Spleen (tissue), 11 donors: Measurements from ENCODE around the gene STEAP1B. TPM values are rescaled to one million over a fixed set of nuclear protein-coding genes. Genes with fewer than 3 reads are reported as not detected.

ENCODE experiments used
- DNase-seq: peaks from one replicate; pipeline ENCODE4 v3.0.0-alpha.2; 2020
- H3K27ac ChIP-seq, 8 donors: fragments of 200-600 bp; sonication (generic) in 7 of 8; 1 replicate in 4 of 8; 2 replicates in 4 of 8; pipeline versions ENCODE4 v1.5.0 to v1.8.0; 2016 to 2021; ENCODE audit warnings: inconsistent platforms in 4 of 8, mild to moderate bottlenecking in 4 of 8, moderate library complexity in 1 of 8
- H3K27me3 ChIP-seq, 7 donors: fragments of 200-600 bp; sonication (generic) in 6 of 7; replicated peaks in 1 of 7; 1 replicate in 4 of 7; 2 replicates in 3 of 7; pipeline versions ENCODE4 v1.5.0 to v1.8.0; 2016 to 2021; ENCODE audit warnings: inconsistent platforms in 3 of 7, mild to moderate bottlenecking in 1 of 7
- H3K36me3 ChIP-seq, 6 donors: fragments of 200-600 bp; sonication (generic) in 5 of 6; 1 replicate in 4 of 6; 2 replicates in 2 of 6; pipeline versions ENCODE4 v1.5.0 to v1.8.0; 2016 to 2021; ENCODE audit warnings: inconsistent platforms in 2 of 6
- H3K4me1 ChIP-seq, 6 donors: fragments of 200-600 bp; sonication (generic) in 5 of 6; 1 replicate in 3 of 6; 2 replicates in 3 of 6; pipeline versions ENCODE4 v1.5.0 to v1.8.0; 2016 to 2021; ENCODE audit warnings: inconsistent platforms in 3 of 6
- H3K4me3 ChIP-seq, 8 donors: fragments of 200-600 bp; sonication (generic) in 7 of 8; 1 replicate in 4 of 8; 2 replicates in 4 of 8; pipeline versions ENCODE4 v1.5.0 to v1.8.0; 2016 to 2021; ENCODE audit warnings: inconsistent platforms in 4 of 8, mild to moderate bottlenecking in 4 of 8, moderate library complexity in 2 of 8
- H3K9me3 ChIP-seq, 8 donors: fragments of 200-600 bp; sonication (generic) in 7 of 8; 1 replicate in 4 of 8; 2 replicates in 4 of 8; pipeline versions ENCODE4 v1.5.0 to v1.8.0; 2016 to 2021; ENCODE audit warnings: inconsistent platforms in 4 of 8
- POLR2A ChIP-seq, 3 donors: fragments of 450-650 bp; IDR thresholded peaks; one replicate each; pipeline ENCODE4 v1.5.1; 2017; ENCODE audit warnings: antibody characterized with exemption in 3 of 3, mild to moderate bottlenecking in 1 of 3
- POLR2AphosphoS5 ChIP-seq, 3 donors: sonication (generic); formaldehyde crosslinking; IDR thresholded peaks; one replicate each; pipeline ENCODE4 v1.5.1; 2017; ENCODE audit warnings: antibody characterized with exemption in 3 of 3
- WGBS, 5 donors: extraction: QIAGEN DNeasy Blood & Tissue Kit in 3 of 5; methylation state at CpG; one replicate each; pipeline versions ENCODE4 v1.1.5 to v1.1.7; 2013 to 2018; 5-methylcytosine and 5-hydroxymethylcytosine counted together
- intact Hi-C: fragments of 100-400 bp; cut with DNase I; formaldehyde crosslinking; loops from one replicate; pipeline ENCODE4 v1.15.0; 2023; ENCODE audit warnings: low total_unique reads
- polyA plus RNA-seq, 3 donors: library from polyadenylated mRNA; stranded (reverse); fragments of 200-250 nt; gene quantifications; one replicate each; pipeline ENCODE4 v1.2.1, GENCODE V29; 2013
- total RNA-seq, 7 donors: library from RNA; depleted of rRNA in 3 of 7; stranded (reverse); fragments of >200 nt in 3 of 7; fragmentation: NEBNext Ultra II Directional in 4 of 7; extraction: Animal tissue kit (Norgen Biotek cat#: 25700) in 4 of 7; gene quantifications; one replicate each; pipeline versions ENCODE4 v1.1.0 to v1.2.1, GENCODE V29; 2016 to 2021
- TF ChIP-seq, protein P1 (sequence below), 11 experiments: fragments of 200-600 bp in 7 of 11; fragments of 450-650 bp in 4 of 11; sonication (generic) in 4 of 11; IDR thresholded peaks in 8 of 11; conservative IDR thresholded peaks in 3 of 11; 1 replicate in 7 of 11; 2 replicates in 4 of 11; pipeline versions ENCODE4 v1.4.0 to v1.8.0; 2016 to 2021; ENCODE audit warnings: antibody characterized with exemption in 11 of 11, inconsistent platforms in 4 of 11, mild to moderate bottlenecking in 1 of 11
- donor health status: healthy with polysubstance abuse.
- donor health status: DM: no; HTN: no; CAD: no; lungs with moderate emphysema.
- donor health status: DM: no; HTN: no; CAD: no.
- donor health status: Bipolar disorder and iron deficiency.
- donor health status: healthy.
- donor health status: DM: no; HTN: no; CAD: no.
- donor health status: DM: yes; HTN: yes; CAD: no.

The STEAP1B gene
- total and polyA plus RNA-seq, 10 donors = 5.9 to 22.5 (median 12.9) TPM

DNA sequence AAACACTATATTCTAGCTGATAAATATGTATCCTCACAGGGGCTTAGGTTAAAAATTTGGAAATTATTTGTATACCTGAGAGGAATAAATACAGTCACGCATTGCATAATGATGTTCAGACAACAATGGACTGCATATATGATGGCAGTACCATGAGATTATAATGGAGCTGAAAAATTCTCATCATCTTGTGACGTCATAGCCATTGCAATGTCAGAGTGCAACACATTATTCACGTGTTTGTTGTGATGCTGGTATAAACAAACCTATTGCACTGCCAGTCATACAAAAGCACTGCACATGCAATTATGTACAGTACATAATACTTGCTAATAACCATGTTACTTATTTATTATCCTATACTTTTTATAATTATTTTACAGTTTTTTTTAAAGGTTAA lies 31.4 kb downstream of the STEAP1B start:
- Histone ChIP-seq H3K9me3 (no peaks in the 10 kb centered on the region), H3K27me3 (no peaks in the 10 kb centered on the region), H3K4me1 (no peaks in the 10 kb centered on the region), H3K27ac (no peak overlapping the region), H3K36me3 (peaks cover 0 to 5% (median 0%) of the 10 kb centered on the region in 6 donors), H3K4me3 (no peak overlapping the region)
- TF ChIP-seq, protein P1, sequence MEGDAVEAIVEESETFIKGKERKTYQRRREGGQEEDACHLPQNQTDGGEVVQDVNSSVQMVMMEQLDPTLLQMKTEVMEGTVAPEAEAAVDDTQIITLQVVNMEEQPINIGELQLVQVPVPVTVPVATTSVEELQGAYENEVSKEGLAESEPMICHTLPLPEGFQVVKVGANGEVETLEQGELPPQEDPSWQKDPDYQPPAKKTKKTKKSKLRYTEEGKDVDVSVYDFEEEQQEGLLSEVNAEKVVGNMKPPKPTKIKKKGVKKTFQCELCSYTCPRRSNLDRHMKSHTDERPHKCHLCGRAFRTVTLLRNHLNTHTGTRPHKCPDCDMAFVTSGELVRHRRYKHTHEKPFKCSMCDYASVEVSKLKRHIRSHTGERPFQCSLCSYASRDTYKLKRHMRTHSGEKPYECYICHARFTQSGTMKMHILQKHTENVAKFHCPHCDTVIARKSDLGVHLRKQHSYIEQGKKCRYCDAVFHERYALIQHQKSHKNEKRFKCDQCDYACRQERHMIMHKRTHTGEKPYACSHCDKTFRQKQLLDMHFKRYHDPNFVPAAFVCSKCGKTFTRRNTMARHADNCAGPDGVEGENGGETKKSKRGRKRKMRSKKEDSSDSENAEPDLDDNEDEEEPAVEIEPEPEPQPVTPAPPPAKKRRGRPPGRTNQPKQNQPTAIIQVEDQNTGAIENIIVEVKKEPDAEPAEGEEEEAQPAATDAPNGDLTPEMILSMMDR (IDR thresholded peaks at IDR 0.05 in 8 of 11, conservative IDR thresholded peaks at IDR 0.05 in 3 of 11) = no peak
- TF ChIP-seq POLR2AphosphoS5 (IDR thresholded peaks at IDR 0.05) (no peak), POLR2A (IDR thresholded peaks at IDR 0.05) (no peak)
- intact Hi-C loops = no loop called here
- WGBS, 5 donors = 91 to 97% (median 91%) methylated on average over 3 of the region's 3 CpGs
- no peak for DNase-seq

DNA sequence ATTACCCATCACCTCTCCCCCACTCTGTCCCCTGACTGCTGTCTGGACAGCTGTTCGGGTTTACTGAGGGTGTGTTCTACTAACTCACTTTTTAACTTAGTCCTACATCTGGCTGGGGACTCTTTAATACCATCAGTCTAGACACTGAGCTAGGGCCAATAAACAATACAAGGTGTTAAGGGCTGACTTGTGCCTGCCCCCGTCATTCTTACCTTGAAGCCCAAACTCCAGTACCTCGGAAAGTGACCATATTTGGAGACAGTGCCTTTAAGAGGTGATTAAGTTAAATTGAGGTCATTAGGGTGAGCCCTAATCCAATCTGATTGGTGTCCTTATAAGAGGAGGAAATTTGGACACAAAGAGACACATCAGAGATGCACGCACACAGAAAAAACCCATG lies 35.7 kb downstream of the STEAP1B start:
- Histone ChIP-seq H3K9me3 (no peaks in the 10 kb centered on the region), H3K27ac (no peak overlapping the region), H3K4me1 (no peaks in the 10 kb centered on the region), H3K27me3 (no peaks in the 10 kb centered on the region), H3K36me3 (no peaks in the 10 kb centered on the region), H3K4me3 (no peak overlapping the region)
- WGBS, 5 donors = 90 to 95% (median 91%) methylated on average over 4 of the region's 4 CpGs
- DNase-seq = no peak
- TF ChIP-seq POLR2AphosphoS5 (IDR thresholded peaks at IDR 0.05) (no peak), POLR2A (IDR thresholded peaks at IDR 0.05) (no peak)
- TF ChIP-seq, protein P1 (IDR thresholded peaks at IDR 0.05 in 8 of 11, conservative IDR thresholded peaks at IDR 0.05 in 3 of 11) = no peak
- intact Hi-C loops = no loop called here

DNA sequence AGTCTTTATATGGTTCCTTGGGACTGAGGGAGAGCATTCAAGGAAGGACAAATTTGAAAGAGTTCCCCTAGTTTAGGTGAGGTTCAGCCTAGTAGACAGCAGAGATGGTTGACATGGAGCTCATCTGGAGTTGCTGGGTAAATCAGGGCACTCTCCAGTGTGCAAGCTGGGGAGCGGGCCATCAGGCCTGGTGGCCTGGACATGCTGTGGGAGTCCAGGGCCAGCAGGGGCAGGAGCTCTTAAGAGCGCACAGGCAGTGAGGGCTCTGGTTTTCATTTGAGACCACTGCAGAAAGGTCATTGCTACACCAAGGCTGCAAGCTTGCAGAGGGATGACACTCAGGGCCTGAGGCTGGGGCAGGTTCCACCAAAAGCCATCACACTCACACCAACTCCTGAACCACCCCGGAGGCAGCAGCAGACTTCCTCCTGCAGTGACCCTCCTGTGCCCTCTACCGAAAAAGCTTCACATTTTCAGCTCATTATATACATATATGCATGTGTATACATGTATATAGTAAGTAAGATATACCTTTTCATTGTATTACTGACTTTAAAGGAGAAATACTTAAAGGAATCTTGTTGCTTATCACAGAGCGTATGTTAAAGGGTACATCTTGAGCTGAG lies 39.5 kb downstream of the STEAP1B start:
- Histone ChIP-seq H3K4me3 (no peak overlapping the region), H3K27ac (no peak overlapping the region), H3K36me3 (no peaks in the 10 kb centered on the region), H3K4me1 (no peaks in the 10 kb centered on the region), H3K27me3 (no peaks in the 10 kb centered on the region), H3K9me3 (no peaks in the 10 kb centered on the region)
- 72 to 96% (median 90%) methylated on average over 5 of the region's 5 CpGs for WGBS, 5 donors
- TF ChIP-seq POLR2AphosphoS5 (IDR thresholded peaks at IDR 0.05) (no peak), POLR2A (IDR thresholded peaks at IDR 0.05) (no peak)
- TF ChIP-seq, protein P1 (IDR thresholded peaks at IDR 0.05 in 8 of 11, conservative IDR thresholded peaks at IDR 0.05 in 3 of 11) = no peak
- no peak for DNase-seq
- intact Hi-C loops = no loop called here

DNA sequence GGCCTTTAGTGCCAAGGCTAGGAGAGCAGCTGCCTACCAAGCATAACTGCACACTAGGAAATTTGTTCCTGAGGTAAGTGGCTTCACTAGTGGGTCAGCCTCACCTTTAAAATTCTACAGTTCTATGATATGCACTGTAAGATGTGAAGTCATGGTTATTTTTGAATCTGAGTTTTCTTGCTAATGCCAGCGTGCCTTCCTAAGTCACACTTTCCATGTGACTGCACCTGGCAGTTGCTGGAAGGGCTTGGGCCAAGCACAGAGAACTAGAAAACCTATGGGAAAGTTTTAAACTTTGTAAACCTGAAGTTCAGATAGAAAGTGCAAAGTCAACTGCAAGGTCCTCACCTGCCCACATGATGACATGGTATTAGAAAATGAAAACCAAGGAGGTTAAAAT lies 42.5 kb downstream of the STEAP1B start:
- Histone ChIP-seq H3K27me3 (peaks cover 0 to 12% (median 4%) of the 10 kb centered on the region in 7 donors), H3K4me3 (no peak overlapping the region), H3K27ac (no peak overlapping the region), H3K4me1 (peaks cover 0 to 7% (median 5%) of the 10 kb centered on the region in 6 donors), H3K36me3 (no peaks in the 10 kb centered on the region), H3K9me3 (no peaks in the 10 kb centered on the region)
- TF ChIP-seq POLR2A (IDR thresholded peaks at IDR 0.05) = no peak
- TF ChIP-seq POLR2AphosphoS5 (IDR thresholded peaks at IDR 0.05) = no peak
- TF ChIP-seq, protein P1 (IDR thresholded peaks at IDR 0.05 in 8 of 11, conservative IDR thresholded peaks at IDR 0.05 in 3 of 11) = no peak
- no peak for DNase-seq
- intact Hi-C loops = no loop called here
- WGBS, 5 donors = 83 to 97% (median 90%) methylated on average over 1 of the region's 1 CpG
